Fibroblast of skin of right quadriceps (primary cell): ENCODE data around the gene TMUB1.
"Not testable (repeated sequence)": the region's sequence is repeated elsewhere in the genome, so short reads cannot be mapped to it uniquely, and the experiment has no call there.

Experiments used
- DNase-seq: peaks from one replicate; pipeline ENCODE4 v3.0.0-alpha.2; 2013

TMUB1 gene

DNA sequence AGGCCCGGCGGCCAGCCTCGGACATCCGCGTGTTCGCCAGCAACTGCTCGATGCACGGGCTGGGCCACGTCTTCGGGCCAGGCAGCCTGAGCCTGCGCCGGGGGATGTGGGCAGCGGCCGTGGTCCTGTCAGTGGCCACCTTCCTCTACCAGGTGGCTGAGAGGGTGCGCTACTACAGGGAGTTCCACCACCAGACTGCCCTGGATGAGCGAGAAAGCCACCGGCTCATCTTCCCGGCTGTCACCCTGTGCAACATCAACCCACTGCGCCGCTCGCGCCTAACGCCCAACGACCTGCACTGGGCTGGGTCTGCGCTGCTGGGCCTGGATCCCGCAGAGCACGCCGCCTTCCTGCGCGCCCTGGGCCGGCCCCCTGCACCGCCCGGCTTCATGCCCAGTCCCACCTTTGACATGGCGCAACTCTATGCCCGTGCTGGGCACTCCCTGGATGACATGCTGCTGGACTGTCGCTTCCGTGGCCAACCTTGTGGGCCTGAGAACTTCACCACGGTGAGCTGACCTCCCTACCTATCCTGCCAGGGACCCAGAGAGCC, 34.3 kb downstream of the TMUB1 start:
- no peak for DNase-seq

DNA sequence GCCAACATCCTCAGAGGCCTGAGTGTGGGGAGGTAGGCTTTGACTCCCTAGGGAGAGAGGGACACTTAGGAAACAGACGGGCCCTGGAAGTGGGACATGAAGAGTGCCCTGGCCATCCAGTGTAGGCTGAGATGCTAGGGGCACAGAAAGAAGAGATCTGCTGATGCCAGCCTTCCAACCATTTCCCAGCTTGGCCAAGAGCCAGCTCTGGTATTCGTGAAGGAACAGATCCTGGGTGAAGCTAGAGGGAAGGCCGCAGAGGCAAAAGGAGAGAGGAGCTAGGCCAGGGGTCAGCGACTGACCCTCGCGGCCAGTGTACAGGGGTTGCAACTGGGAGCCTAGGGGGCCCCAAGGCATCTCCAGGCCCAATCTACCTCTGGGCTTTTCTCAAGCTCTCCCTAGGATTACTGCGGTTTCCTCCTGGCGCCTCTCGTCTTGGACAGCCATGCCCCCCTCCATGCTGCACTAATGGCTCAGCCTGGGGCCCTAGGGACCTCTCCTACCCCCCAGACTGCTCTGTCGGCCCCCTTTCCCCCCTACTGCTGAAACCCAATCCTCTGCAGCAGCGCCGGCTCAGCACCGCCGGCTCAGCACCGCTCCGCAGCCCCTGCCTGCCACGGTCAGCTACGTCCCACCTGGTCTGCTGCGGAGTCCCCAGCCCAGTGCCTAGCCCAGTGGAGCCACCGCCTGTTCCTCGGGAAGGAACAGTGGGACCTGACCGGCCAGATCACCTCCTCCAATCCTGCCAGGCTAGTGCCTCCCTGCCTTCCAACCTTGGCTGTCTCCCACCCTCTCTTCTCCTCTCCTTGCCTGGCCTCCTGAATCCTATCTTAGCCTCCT, 35.1 kb downstream of the TMUB1 start, which contains the start of gene ASIC3:
Gene ASIC3, plus strand, starts transcription at position 556 of the 840 bp plus-strand sequence. CDS start 355 bp downstream, outside the sequence.
- DNase-seq = no peak

DNA sequence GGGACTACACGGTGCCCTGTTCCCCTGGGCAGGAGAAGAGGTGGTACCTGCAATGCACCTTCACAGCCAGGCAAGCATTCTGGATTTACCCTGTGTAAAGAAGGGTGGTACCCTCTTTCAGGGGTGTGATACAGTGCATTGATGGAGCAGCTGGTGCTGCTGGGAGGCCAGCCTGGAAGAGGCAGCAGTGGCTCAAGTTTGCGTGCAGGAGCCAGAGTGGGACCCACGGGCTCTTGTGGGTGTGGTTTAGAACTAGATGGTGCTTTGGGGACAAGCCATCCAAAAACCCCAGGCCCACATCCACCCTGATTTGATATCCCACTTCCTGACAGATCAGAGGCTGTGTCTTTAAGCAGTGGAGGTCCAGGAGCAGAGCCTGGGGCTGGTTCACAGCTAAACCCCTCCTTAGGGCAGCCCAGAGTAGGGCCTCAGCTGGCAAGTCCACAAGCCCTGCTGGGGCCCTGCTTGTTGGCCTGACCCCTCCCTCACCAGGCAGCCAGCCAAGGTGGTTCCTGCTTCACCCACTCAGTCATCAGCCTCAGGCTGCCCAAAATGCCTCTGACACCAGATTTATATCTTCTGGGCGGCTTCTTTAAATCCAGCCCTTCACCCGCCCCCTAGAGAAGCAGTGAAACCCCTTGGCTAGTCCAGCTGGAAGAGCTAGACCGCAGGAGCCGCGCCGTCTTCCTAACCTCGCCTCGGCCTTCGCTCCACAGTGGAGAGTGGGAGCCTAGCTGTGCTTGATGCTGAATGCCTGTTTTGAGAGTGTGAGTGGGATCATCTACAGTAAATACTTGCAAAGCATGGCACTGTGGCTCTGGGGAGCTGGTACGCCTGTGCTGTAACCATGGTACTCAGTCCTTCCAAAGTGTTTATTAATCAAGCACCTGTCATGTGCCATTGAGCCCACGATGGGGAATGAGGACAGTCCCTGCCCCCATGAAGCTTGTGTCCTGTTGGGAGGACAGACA, 36.4 kb downstream of the TMUB1 start:
- peak; percentile 63 for DNase-seq

DNA sequence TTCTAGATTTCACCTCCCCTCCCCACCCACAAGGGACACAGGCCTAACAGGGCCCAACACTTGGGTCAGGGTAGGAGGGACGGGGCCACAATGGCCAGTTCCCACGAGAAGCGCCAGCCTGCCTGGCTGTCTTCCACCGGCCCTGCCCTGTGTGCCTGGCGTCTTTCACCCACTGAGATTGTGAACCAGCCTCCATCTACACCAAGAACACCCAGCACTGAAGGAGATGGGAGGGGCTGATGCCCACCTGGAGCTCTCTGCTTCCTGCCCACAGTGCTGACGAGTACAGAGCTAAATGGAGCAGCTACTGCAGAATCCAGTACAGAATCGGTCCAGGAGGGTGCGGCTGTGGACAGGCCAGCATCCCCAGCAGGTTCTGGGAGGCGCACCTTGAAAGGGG, 37.3 kb downstream of the TMUB1 start:
- no peak for DNase-seq

DNA sequence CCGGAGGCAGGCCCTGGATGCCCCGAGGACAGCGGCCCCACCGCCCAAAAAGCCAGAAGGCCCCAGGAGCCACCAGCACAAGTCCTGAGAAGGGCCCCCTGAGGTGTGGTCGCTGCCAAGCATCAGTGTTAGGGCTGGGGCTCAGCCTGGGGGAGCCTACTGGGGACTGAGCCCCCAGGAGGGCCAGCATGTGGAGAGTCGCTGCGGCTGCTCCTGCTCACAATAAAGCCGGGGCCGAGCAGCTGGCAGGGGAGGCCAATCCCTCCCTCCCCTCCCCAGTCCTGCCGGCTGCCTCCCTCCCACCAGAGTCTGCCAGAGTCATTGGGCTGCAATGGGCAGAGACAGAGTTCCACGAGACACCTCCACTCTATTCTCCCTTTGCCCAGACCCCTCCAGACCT, 38.0 kb downstream of the TMUB1 start:
- no peak for DNase-seq

DNA sequence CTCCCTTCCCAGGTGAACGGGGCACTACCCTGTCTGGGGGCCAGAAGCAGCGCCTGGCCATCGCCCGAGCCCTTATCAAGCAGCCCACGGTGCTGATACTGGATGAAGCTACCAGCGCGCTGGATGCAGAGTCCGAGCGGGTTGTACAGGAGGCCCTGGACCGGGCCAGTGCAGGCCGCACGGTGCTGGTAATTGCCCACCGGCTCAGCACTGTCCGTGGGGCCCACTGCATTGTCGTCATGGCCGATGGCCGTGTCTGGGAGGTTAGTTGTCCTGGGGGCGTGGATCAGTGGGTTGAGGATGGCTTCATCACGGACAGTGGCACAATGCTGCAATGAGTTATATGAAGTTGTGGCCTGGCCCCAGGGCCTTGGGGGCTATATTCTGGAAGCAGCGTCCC, 39.3 kb downstream of the TMUB1 start:
- DNase-seq = no peak

DNA sequence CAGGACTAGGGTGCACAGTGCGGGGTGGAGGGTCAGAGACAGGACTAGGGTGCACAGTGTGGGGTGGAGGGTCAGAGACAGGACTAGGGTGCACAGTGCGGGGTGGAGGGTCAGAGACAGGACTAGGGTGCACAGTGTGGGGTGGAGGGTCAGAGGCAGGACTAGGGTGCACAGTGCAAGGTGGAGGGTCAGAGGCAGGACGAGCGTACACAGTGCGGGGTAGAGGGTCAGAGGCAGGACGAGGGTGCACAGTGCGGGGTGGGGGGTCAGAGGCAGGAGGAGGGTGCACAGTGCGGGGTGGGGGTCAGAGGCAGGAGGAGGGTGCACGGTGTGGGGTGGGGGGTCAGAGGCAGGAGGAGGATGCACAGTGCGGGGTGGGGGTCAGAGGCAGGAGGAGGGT, 39.8 kb downstream of the TMUB1 start:
- not testable (repeated sequence) for DNase-seq

DNA sequence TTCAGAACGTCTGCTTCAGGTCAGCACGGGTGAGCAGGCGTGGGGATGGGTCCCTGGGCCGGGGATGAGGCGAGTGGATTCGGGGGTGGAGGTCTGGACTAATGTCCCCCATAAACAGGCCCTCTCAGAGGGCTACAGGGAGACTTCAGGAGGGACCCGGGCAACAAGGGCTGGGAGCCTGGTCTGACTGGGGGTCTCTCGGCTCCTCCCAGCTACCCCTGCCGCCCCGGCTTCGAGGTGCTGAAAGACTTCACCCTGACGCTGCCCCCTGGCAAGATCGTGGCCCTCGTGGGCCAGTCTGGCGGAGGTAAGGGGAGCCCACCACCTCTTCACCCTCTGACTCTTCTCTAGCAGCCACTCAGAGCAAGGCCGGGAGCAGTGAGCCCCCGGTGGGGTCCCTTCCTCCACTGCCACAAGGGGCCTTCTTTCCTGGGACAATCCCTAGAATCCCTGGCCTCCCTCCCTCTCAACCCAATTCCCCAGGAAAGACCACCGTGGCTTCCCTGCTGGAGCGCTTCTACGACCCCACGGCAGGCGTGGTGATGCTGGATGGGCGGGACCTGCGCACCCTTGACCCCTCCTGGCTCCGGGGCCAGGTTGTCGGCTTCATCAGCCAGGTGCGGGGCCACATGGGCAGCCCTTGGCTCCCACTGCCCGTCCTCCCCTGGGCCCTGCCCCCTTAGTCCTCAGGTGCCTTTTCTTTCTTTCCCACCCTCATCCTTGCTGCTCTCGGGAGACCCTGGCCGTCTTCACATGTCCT, 42.5 kb downstream of the TMUB1 start:
- DNase-seq = no peak

DNA sequence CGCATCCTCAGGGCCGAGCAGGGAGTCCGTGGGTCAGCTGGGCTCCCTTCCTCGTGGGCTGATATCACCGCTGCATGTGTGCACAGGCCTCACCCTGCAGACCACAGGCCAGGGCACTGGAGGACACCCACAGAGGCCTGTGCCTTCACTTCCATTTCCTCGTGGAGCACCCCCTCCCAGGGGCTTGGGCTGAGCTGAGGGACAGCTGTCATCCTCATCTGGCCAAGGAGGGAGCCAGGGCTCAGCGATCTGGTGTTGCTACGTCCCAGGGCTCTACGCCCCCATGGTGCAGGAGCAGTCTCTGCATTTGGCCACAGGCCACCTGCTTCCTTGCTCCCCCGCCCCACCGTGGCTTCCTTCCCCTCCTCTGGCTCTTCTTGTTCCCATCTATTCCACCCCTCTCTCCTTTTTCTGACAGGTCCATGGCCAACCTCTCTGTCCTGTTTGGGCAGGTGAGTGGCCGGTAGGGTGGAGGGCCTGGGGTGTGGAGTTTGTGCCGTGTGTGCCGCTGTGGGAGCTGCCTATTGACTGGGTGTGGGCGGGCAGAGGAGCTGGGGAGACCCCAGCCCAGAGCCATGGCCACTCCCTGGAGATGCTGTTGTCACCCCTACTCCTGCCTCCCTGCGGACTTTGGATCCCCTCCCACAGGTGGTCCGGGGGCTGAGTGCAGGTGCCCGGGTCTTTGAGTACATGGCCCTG, 43.3 kb downstream of the TMUB1 start:
- DNase-seq = no peak

DNA sequence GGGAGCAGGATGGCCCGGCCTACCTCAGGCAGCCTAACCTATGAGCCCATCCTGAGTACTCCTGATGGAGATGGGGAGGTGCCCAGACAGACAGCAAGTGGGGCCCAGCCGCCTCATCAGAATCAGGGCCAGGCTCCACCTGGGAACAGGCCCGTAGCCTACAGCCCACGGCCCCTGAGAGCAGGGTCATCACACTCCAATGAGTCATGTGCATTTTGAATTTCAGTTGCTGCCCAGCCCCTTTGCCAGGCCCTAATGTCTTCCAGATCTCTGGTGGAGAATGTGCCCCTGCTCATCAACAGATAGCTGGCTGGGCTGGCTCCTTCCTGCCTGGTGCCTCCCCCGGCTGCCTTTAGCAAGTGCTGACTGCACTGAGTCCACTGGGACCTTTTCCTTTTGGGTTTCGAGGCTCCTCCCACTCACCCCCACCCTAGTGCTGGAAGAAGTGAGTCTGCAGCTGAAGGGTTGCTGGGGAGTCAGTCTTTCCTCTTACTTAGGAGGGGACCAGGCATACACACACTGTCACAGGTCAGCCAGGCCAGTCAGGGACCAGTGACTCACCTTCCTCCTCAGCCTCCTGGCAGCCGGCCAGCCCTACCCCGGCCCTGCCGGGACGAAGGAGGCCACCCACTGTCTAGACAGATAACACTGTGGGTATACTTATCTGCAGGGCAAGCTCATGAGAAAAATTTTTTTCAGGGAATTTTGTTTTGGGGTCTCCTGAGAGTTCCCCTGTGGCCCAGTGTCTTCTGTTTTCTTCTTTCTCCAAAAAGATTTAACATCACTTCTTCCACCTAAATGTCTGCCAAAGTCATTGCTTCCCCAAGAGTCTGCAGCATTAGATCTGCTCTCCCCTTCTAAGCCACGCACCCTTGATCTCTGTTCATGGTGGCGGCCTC, 44.1 kb downstream of the TMUB1 start:
- DNase-seq = peak; percentile 90

DNA sequence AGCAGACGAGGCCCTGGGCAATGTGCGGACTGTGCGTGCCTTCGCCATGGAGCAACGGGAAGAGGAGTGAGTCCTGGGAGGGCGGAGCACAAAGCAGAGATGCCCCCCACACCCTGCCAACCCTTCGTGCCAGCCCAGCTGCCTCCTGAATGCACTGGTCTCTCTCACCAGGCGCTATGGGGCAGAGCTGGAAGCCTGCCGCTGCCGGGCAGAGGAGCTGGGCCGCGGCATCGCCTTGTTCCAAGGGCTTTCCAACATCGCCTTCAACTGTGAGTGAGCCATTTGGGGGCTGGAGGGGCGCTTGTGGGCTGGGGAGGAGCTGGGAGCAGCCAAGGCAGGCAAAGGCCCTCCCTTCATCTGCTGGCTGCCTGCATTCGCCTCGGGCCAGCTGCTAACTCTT, 47.4 kb downstream of the TMUB1 start:
- no peak for DNase-seq

DNA sequence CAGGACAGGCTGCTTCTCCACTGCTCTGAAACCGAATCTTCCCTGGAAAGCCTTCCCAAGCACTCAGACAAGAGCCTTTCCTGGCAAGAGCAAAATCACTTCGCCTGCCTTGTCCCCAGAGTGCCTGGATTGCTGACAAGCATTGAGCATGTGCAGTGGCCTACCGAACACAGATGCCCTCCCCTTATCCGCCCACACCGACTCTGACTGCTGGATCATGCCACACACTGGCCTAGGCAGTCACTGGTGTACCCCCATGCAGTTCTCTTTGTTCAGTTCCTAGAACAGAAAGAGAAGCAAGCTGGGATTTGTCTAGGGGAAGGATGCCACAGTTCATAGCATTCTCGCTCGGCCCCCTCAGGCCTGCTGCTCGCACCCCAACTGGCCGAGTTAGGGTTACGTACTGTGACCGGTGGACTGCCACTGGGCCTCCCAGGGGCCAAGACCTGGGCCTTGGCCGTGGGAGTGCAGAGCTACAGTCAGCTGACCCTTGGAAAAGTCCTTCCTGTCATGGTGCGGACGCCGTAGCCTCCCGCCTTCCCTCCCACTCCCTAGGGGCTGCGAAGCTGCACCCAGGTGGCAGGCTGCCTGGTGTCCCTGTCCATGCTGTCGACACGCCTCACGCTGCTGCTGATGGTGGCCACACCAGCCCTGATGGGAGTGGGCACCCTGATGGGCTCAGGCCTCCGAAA, 48.1 kb downstream of the TMUB1 start:
- no peak for DNase-seq

DNA sequence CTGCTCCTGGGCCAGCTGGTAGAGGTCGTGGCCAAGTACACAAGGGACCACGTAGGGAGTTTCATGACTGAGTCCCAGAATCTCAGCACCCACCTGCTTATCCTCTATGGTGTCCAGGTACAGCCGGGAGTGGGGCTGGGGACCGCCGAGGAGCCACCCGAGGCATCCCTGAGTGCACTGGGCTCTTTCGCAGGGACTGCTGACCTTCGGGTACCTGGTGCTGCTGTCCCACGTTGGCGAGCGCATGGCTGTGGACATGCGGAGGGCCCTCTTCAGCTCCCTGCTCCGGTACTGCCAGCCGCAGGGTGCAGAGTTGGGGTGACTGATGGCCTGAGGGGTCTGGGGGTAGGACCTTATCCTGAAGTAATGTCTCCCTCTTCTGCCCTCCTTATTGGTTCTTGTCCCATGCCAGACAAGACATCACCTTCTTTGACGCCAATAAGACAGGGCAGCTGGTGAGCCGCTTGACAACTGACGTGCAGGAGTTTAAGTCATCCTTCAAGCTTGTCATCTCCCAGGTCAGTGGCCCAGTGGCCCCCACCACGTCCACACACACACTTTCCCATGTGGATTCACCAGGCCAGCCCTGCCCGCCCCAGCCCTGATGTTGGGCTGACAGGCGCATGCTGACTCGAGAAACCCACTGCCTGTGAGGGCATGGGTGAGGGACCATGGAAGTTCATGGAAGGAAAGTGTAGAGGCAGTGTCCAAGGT, 48.8 kb downstream of the TMUB1 start:
- no peak for DNase-seq

DNA sequence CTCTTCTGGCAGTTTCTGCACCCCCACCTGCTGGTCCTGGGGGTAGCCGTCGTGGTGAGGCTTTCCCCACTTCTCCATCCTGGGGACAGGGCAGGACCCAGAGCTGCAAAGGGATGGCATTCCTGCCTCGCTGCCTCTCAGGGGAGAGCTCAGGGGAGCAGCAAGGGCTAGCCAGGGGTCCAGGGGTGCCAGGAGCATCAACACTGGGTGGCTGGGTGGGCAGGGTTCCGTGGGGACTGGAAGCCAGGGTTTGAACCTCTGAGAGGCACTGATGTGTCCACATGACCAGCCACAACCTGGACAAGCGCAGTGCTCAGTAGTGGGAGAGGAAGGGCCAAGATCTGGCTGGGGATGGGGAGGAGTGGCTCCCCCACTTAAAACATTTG, 49.4 kb downstream of the TMUB1 start:
- no peak for DNase-seq

DNA sequence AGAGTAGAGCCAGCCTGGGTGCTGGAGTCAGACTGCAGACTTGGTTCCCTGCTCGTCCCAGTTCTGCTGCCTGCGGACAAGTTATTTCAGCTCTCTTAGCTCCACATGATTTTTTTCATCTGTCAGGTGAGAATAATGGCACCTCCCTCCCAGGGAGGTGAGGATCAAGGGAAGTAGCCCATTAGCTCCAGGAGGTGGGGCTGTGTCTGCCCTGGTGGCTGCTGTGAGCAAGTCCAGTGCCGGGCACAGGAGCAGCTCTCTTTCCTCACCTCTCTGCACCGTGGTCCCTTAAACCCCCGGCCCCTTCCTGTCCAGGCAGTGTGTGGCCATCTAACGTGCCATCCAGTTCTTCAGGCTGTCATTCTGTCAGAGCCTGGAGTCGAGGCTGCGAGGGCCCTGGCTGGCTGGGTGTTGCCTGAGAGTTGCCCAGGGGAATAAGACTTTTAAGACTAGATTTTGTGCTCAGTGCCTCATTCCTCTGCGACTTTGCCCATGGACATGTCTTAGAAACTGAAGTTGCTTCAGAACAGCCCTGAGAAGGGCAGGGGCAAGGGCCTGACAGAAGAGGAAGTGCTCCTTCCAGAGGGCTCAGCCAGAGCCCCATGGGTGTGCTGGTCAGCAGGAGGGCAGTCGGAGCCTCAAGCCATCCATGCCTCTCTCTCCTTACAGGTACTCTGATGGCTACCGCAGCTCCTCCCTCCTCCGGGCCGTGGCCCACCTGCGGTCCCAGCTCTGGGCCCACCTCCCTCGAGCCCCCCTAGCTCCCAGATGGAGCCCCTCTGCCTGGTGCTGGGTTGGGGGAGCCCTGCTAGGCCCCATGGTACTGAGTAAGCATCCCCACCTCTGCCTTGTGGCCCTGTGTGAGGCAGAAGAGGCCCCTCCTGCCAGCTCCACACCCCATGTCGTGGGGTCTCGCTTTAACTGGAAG, 50.1 kb downstream of the TMUB1 start:
- no peak for DNase-seq
